Activated effector memory CD4-positive, alpha-beta T cell treated with Interleukin-2 at 50 U/mL for 16 hours (primary cell): ENCODE results near the gene ANKRD53.

Experiments
- DNase-seq: peaks from one replicate; pipeline ENCODE4 v3.0.0-alpha.2; 2020

Gene ANKRD53

DNA sequence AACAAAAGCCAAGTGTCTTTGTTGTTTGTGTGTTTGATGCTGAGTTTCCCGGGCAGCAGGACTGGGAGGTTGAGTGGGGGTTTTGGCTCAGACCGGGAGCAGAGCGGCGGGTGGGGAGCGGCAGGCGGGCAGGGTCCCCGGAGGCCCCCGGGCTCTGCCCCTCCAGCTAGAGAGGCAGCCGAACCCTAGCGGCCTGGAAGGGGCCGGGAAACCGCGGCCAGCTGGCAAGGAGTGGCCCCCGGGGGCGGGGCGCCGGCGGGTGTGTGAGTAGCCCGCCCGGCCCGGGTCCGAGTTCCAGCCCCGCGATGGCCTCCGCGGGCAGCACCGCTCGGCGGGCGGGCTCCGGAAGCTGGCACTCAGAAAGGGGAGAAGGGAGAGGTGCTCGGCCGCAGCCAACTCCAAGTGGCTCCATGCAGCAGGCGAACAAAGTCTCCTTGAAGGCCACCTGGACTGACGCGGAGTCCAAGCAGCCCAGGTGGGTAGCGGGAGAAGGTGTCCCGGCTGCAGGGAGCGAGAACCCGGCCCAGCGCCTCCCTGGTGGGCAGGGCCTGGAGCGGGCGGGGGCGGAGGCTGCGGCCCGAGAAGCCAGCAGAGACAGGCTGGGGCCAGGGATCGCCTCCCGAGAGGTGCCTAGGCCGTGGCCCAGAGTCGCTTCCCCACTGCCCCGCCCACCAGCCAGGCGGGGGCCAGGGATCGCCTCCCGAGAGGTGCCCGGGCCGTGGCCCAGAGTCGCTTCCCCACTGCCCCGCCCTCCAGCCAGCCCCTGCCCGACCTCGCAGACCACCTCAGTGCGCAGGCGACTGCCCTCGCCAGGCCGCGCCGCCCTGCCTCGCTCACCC is at the start of gene ANKRD53:
ANKRD53 (plus strand) TSS at position 290 of the 839 bp plus-strand sequence; CDS start at position 306, 16 bp downstream.
- DNase-seq: no peak

GRCh38 chr2:70930371-70931329 is 47.8 kb upstream of the ANKRD53 start:
- no peak for DNase-seq

DNA sequence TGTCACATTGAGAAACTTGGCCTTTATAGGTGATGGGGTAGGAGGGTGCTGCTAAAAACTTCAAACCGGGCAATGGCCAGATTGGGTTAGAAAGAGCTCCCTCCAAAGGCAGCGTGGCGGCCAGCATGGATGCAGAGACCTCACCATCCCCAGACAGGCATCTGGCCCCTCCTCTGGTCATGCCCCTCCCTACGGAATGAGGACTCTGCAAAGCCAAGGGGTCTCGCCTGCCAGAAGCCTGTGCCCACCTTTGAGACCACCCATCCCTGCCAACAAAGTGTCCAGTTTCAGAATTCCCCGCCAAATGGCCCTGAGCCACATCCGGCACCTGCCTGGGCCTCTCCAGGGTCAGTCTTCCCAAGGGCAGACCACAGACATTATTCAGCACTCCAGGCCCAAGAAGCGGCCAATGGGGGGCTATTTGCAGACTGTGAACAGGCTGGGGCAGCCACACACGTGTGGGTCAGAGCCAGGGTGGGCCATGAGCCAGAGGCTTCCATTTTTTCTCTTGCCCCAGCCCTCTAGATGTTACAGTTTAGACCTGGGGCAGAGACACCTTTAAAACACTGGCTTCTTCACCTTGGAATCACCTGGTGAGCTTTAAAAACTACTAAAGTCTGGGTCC is 46.9 kb upstream of the ANKRD53 start:
- no peak for DNase-seq

GRCh38 chr2:70932631-70933230 is 45.7 kb upstream of the ANKRD53 start:
- DNase-seq: no peak

DNA sequence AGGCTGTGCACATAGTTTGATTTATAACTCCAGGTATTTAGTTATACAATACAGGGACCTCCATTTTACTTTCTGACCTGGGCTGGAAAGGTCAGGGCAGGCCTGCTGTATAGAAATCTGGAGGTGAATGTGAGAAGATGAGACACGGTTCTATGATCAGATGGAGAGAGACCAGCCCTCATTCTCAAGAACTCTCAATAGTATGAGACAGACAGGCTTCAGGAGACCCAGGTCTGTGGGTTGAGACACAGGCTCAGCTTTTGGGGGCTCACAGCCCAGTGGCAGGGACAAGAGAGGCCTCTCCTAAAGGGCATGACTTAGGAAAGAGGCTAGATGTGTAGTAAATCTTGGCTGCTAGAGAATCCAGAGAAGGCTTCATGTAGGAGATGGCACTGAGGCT is 43.4 kb upstream of the ANKRD53 start:
- no peak for DNase-seq

- DNase-seq: no peak
These were observed 42.8 kb upstream of the ANKRD53 start, which contains the start of gene ATP6V1B1 for GRCh38 chr2:70935468-70936164. TSS of gene ATP6V1B1 (plus strand) at chr2:70935900. CDS start at chr2:70935955, 55 bp downstream.

- DNase-seq: no peak
These were observed 42.1 kb upstream of the ANKRD53 start for GRCh38 chr2:70936165-70936978.

DNA sequence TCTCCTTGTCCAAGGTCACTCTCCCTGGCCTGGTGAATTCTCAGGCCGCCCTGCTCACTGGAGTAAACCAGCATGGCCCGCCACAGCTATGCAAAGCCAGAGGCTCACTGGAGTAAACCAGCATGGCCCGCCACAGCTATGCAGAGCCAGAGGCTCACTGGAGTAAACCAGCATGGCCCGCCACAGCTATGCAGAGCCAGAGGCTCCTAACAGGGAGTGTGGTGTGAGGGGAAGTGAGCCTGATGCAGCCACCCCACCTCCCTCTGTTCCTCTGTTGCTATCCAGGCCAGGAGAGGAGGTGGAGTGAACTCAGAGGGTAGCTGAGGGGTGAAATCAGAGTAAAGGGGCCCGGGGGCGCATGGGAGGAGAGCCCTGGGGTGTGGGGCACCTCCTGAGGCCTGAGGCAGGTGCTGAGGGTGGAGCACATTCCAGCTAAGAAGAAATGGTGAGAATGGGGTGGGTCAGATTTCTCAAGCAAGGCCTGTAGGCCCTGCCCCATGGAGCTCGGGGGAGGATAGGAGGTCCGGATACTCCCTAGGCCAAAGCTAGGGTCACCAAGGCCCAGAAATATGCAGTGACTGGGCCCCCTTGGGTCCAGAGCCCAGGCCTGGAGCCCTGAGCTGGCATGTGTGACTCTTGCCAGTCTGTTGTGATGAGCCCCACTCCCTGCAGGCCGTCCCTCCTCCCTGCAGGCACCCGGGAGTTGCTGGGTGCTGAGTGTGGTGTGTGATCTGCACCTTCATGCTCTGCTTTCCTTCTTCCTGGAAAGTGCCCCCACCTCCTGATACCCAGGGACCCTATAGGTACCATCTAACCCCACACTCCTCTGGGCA is 41.2 kb upstream of the ANKRD53 start:
- DNase-seq: no peak

DNA sequence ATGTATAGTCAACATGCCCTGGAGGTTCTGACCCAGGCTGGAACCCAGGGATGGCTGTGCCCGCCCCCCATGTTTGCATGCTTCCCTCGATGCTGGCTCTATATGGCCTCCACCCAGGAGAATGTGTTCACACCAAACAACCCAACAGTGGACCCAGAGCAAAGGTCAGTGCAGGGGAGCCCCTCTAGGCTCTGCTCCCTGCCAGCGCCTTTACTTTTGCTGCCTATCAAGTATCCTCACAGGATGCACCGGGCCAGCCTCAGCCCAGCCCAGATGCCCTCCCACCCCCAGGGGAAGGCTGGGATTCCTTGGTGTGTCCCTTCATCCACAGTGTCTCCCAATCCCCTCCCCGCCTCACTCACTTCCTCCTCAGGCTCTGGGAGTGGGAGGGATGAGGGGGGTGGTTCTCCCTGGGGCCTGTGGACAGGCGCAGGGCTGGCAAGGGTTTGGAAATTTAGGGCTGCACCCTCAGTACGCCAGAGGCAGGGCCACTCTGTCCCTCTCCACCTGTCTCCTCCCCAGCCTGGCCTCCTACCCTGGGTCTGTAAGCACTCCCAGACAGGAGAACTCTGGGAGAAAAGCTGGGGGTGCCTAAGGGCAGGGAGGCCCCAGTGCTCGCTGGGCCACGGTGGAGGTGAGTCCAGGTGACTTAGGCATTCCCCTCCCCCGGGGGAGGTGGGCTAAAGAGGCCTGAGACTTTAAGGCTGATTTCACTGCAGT is 40.4 kb upstream of the ANKRD53 start:
- no peak for DNase-seq

DNA sequence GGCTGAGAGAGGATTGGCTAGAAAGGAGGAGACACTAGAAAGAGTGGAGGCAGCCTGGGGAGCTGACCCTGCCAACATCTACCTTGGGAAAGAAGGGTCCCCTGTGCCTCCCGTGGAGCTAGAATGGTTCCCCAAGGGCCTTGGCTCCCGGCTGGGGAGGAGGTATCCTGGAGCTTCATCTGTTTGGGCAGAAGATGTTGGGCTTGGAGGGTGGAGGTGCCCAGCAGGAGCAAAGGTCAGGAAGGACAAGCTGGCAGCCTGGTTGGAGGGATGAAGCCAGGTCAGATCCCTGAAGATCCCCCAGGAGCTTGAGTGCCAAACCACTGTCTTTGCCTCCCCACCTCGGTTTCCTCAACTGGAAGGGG is 39.9 kb upstream of the ANKRD53 start:
- DNase-seq: no peak

DNA sequence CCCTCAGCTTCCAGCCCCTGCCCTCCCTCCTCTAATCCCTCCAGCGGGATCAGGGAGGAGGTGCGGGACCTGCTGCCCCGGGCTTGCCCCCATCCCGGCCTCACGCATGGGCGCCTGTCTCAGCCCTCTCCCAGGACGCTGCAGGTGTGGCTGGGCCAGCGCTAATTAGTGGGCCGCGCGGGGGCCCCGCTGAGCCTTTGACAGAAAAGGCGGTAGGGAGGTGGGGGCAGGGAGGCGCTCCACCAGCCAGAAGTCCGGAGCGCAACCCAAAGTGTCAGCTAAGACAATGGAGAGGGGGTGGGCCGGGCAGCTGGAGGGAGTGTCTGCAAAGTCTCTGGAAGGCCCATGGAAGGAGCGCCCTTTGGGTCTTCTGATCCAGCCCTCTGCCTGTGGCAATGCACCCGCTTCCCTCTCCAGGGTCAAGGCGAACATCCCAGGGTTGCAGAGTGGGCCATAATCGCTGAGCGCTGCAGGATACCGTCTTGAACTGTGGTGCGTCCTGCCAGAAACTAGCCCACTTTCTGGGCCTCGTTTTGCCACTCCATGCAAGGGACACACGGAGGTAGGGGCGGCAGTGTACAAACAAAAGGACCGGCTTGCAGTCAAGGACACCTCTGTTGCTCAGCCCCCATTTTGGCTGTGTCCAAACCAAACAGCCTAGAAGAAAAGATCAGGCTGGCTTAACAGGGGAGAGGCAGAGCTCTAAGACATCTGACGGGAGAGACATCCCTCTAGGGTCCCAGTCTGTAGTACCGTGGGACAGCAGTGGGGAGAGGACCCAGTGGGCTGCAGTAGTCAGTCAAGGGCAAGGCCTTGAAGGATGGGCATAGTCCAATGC is 39.2 kb upstream of the ANKRD53 start:
- no peak for DNase-seq

GRCh38 chr2:70939839-70940580 is 38.4 kb upstream of the ANKRD53 start:
- DNase-seq: no peak

GRCh38 chr2:70941186-70941585 is 37.2 kb upstream of the ANKRD53 start:
- DNase-seq: no peak

GRCh38 chr2:70941701-70942100 is 36.7 kb upstream of the ANKRD53 start:
- no peak for DNase-seq

DNA sequence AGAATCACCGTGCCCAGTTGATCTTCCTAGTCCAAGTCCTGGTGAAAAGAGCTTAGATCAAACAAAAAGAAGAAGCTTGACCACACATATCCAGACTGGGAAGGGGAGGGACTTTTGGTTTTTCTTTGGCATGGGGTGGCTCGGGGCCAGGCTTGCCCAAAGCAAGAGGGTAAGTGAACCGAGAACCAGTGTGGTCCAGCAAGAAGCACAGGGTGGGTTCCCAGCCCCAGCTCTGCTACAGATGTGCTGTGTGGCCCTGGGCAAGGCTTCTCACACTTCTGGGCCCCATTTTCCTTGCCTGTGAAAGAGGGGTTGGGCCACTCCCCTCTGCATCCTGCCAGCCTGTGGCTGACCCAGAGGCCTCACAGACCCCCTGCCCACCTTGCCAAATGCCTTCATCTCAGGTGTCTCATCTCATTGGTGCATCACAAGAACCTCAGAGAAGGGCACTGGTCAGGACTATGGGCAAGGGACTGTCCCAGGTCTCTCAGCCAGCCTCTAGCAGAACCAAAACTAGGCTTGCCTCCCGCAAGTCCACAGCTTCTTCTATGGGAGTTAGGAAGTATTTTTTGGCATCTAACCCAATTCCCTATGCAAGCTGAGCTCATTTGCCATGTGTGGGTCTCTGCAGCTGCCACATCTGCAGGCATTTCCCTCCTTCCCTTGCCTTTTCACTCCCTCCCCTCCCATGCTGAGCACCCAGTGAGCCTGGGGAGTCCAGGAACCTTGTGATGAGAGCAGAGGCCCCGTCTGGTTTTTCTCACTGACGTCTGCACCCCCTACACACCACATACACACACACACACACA is 35.8 kb upstream of the ANKRD53 start:
- DNase-seq: no peak

DNA sequence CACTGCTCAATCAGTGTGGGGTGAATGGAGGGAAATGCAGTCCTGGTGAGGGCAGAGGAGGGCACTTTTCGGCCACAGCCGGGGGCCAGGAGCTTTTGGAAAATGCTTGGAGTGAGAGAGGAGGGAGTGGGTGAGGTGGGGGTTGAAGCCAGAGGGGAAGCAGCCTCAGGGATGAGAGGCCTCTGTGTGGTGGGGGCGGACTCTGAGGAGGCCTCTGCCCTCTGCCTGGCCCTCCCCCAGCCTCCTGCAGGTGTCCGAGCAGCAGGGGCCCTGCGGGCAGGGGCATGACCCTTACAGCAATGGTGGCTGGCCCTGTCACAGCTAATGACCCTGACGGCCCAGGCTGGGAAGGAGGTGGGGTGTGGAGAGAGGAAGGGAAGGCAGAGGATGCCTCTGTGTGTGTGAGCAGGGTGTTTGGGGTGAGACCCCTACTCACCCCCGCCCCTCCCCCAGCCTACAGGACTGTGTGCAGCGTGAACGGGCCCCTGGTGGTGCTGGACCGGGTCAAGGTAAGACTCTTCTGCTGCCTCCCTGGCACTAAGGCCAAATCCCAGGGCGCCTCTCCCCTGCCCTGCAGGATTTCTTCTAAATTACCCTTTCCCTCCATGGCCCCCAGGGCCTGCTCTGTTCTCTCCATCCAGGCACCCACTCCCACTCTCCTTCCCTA is 35.1 kb upstream of the ANKRD53 start:
- no peak for DNase-seq
